Prostate gland (tissue), 2 donors: ENCODE data around the gene CEACAM6. TPM values are rescaled to one million over a fixed set of nuclear protein-coding genes. Genes with fewer than 3 reads are reported as not detected.

ENCODE experiments used
- DNase-seq: peaks from one replicate; pipeline ENCODE4 v3.0.0-alpha.2; 2019; ENCODE audit warnings: low spot score
- H3K27ac ChIP-seq, 2 donors: fragments of 200-600 bp; sonication (generic); 2 replicates each; pipeline ENCODE4 v1.5.1; 2017 to 2019
- H3K27me3 ChIP-seq: fragments of 200-600 bp; sonication (generic); replicated peaks from 2 replicates; pipeline ENCODE4 v1.5.1; 2019; ENCODE audit not compliant: insufficient read depth
- H3K36me3 ChIP-seq, 2 donors: fragments of 200-600 bp; sonication (generic); 1 replicate in 1 of 2; 2 replicates in 1 of 2; pipeline versions ENCODE4 v1.5.1 to v1.8.1; 2017 to 2019
- H3K4me1 ChIP-seq: fragments of 200-600 bp; sonication (generic); replicated peaks from 2 replicates; pipeline ENCODE4 v1.5.1; 2019
- H3K4me3 ChIP-seq, 2 donors: fragments of 200-600 bp; sonication (generic); 2 replicates each; pipeline ENCODE4 v1.5.1; 2017 to 2019
- H3K9me3 ChIP-seq: fragments of 200-600 bp; sonication (generic); 2 replicates; pipeline ENCODE4 v1.5.1; 2017
- POLR2A ChIP-seq: fragments of 450-650 bp; IDR thresholded peaks from one replicate; pipeline ENCODE4 v1.6.1; 2016; ENCODE audit warnings: antibody characterized with exemption, mild to moderate bottlenecking
- POLR2AphosphoS5 ChIP-seq: sonication (generic); formaldehyde crosslinking; IDR thresholded peaks from one replicate; pipeline ENCODE4 v1.6.1; 2017; ENCODE audit warnings: antibody characterized with exemption
- WGBS: methylation state at CpG from one replicate; pipeline ENCODE4 v1.1.5; 2018; 5-methylcytosine and 5-hydroxymethylcytosine counted together
- intact Hi-C: fragments of 100-400 bp; cut with DNase I; formaldehyde crosslinking; loops from one replicate; pipeline ENCODE4 v1.14.2; 2022
- total RNA-seq, 2 donors: library from RNA; depleted of rRNA; stranded (reverse); fragments of >200 nt; gene quantifications; one replicate each; pipeline ENCODE4 v1.1.0, GENCODE V29; 2016
- TF ChIP-seq, protein P1 (sequence below), 4 experiments: fragments of 200-600 bp in 2 of 4; fragments of 450-650 bp in 2 of 4; sonication (generic) in 2 of 4; IDR thresholded peaks; 1 replicate in 3 of 4; 2 replicates in 1 of 4; pipeline ENCODE4 v1.5.1; 2016 to 2019; ENCODE audit warnings: antibody characterized with exemption in 4 of 4, mild to moderate bottlenecking in 2 of 4, moderate library complexity in 2 of 4

The CEACAM6 gene
- total RNA-seq, 2 donors from 2014 or later = 2.5 to 6.3 TPM

GRCh38 chr19:41816761-41817160 is 61.4 kb downstream of the CEACAM6 start:
- intact Hi-C loops = no loop called here
- DNase-seq = no peak
- Histone ChIP-seq H3K27ac (no peak overlapping the region), H3K4me1 (no peaks in the 10 kb centered on the region), H3K4me3 (no peak overlapping the region), H3K36me3 (no peaks in the 10 kb centered on the region), H3K27me3 (no peaks in the 10 kb centered on the region), H3K9me3 (no peaks in the 10 kb centered on the region)
- TF ChIP-seq, protein P1, sequence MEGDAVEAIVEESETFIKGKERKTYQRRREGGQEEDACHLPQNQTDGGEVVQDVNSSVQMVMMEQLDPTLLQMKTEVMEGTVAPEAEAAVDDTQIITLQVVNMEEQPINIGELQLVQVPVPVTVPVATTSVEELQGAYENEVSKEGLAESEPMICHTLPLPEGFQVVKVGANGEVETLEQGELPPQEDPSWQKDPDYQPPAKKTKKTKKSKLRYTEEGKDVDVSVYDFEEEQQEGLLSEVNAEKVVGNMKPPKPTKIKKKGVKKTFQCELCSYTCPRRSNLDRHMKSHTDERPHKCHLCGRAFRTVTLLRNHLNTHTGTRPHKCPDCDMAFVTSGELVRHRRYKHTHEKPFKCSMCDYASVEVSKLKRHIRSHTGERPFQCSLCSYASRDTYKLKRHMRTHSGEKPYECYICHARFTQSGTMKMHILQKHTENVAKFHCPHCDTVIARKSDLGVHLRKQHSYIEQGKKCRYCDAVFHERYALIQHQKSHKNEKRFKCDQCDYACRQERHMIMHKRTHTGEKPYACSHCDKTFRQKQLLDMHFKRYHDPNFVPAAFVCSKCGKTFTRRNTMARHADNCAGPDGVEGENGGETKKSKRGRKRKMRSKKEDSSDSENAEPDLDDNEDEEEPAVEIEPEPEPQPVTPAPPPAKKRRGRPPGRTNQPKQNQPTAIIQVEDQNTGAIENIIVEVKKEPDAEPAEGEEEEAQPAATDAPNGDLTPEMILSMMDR (IDR thresholded peaks at IDR 0.05) = no peak
- TF ChIP-seq POLR2A (no peak), POLR2AphosphoS5 (no peak)
- 34% methylated on average over 2 of the region's 2 CpGs for WGBS

DNA sequence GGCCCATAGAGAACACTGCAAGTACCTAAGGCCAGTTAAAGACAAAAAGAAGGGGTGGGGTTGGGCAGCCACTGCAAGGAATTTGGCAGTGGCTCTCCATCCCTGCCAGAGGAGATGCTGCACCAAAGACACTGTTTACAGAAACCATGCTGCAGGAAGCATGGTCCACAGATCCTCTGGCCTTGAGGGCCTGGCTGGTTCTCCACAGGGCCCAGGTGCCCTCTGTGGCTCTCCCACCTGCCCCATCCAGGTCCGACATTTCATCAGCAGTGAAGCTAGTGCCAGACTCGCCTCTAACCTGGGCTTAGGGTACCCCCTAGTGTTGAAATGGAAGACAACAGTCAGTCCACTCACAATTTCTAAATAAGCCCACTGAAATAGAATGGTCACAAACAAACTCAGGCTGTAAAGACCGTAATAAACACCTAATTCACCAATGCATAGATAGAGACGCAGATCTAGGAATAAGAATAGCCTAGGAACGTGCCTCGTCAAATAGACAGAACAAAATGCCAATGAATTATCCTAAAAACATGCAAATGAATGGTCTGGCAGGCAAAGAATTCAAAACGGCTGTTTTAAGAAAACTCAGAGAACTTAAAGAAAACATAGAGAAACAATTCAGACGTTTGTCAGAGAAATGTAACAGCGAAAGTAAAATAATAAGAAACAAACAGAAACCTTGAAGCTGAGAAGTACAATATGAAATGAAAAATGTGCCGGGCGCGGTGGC is 65.8 kb downstream of the CEACAM6 start:
- Histone ChIP-seq H3K36me3 (no peaks in the 10 kb centered on the region), H3K4me1 (no peaks in the 10 kb centered on the region), H3K4me3 (no peak overlapping the region), H3K9me3 (no peaks in the 10 kb centered on the region), H3K27ac (no peak overlapping the region), H3K27me3 (no peaks in the 10 kb centered on the region)
- intact Hi-C loops = no loop called here
- peak; percentile 41 for DNase-seq
- TF ChIP-seq, protein P1 (IDR thresholded peaks at IDR 0.05) = peak; percentile 29 to 75 (median 56)
- no peak for TF ChIP-seq POLR2A
- WGBS = 30% methylated on average over 12 of the region's 12 CpGs

Other genes with a start within 250 kb of the CEACAM6 start
- gene CEACAM21, start 179.4 kb upstream of the CEACAM6 start, total RNA-seq = 1 to 10 TPM in 1 of 2 donors, not detected in 1; 1.5 TPM
- gene CEACAM4, start 128.5 kb upstream of the CEACAM6 start, total RNA-seq = 1 to 10 TPM in 1 of 2 donors, under 1 TPM in 1; 0.59 to 1.0 TPM
- gene CEACAM7, start 67.3 kb upstream of the CEACAM6 start, total RNA-seq = not detected
- 1 to 10 TPM in 1 of 2 donors, under 1 TPM in 1; 0.32 to 3.4 TPM for gene CEACAM5, start 46.9 kb upstream of the CEACAM6 start, total RNA-seq
- gene CEACAM3, start 41.1 kb downstream of the CEACAM6 start, total RNA-seq = under 1 TPM in 1 of 2 donors, not detected in 1; 0.59 TPM
- 1 to 10 TPM in 1 of 2 donors, not detected in 1; 6.6 TPM for gene LYPD4, start 89.2 kb downstream of the CEACAM6 start, total RNA-seq
- 1 to 10 TPM in 1 of 2 donors, not detected in 1; 9.6 TPM for gene DMRTC2, start 89.5 kb downstream of the CEACAM6 start, total RNA-seq
- gene RPS19, start 104.7 kb downstream of the CEACAM6 start, total RNA-seq = 1,000 to 10,000 TPM; 1,179 to 1,248 TPM
- under 1 TPM in 1 of 2 donors, not detected in 1; 0.59 TPM for gene CD79A, start 121.7 kb downstream of the CEACAM6 start, total RNA-seq
- 10 to 100 TPM; 57.1 to 65.6 TPM for gene ARHGEF1, start 127.7 kb downstream of the CEACAM6 start, total RNA-seq
- 1 to 10 TPM in 1 of 2 donors, under 1 TPM in 1; 0.36 to 1.9 TPM for gene ERFL, start 172.9 kb downstream of the CEACAM6 start, total RNA-seq
- 100 to 1,000 TPM; 153 to 168 TPM for gene RABAC1, start 203.8 kb downstream of the CEACAM6 start, total RNA-seq
- gene ATP1A3, start 238.7 kb downstream of the CEACAM6 start, total RNA-seq = 1 to 10 TPM in 1 of 2 donors, under 1 TPM in 1; 0.27 to 3.7 TPM